DND-41 (cell line): Measurements from ENCODE around the gene TKFC.

Experiments
- EZH2 ChIP-seq: IDR thresholded peaks from 3 replicates; pipeline ENCODE4 v1.6.1; 2012; ENCODE audit warnings: borderline replicate concordance, low read depth, mild to moderate bottlenecking, moderate library complexity, low read length, inconsistent platforms; ENCODE audit not compliant: severe bottlenecking
- TF ChIP-seq, protein P1 (sequence below): IDR thresholded peaks from 2 replicates; pipeline ENCODE4 v1.5.1; 2012; ENCODE audit warnings: borderline replicate concordance, low read length, moderate library complexity, mild to moderate bottlenecking; ENCODE audit not compliant: poor library complexity, severe bottlenecking; ENCODE audit errors: extremely low read depth

DNA sequence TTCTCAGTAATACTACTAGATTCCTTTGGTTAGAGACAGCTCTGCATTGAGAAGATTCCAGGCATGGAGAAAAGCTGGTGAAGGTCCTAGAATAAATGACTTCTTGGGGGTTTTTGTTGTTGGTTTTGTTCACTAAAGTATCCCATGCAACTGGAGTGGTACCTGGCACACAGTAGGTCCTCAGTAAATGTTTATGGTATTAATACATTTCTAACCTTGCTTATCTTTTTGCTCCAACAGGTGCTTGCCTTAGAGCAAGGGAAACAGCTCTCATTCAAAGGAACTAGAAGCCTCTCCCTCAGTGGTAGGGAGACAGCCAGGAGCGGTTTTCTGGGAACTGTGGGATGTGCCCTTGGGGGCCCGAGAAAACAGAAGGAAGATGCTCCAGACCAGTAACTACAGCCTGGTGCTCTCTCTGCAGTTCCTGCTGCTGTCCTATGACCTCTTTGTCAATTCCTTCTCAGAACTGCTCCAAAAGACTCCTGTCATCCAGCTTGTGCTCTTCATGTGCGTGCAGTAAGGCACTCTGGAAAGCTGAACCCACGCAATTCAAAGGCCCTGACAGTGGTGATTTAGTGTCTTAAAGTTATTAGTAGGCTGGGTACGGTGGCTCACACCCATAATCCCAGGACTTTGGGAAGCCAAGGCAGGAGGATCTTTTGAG lies 31.1 kb downstream of the TKFC start:
- TF ChIP-seq, protein P1, sequence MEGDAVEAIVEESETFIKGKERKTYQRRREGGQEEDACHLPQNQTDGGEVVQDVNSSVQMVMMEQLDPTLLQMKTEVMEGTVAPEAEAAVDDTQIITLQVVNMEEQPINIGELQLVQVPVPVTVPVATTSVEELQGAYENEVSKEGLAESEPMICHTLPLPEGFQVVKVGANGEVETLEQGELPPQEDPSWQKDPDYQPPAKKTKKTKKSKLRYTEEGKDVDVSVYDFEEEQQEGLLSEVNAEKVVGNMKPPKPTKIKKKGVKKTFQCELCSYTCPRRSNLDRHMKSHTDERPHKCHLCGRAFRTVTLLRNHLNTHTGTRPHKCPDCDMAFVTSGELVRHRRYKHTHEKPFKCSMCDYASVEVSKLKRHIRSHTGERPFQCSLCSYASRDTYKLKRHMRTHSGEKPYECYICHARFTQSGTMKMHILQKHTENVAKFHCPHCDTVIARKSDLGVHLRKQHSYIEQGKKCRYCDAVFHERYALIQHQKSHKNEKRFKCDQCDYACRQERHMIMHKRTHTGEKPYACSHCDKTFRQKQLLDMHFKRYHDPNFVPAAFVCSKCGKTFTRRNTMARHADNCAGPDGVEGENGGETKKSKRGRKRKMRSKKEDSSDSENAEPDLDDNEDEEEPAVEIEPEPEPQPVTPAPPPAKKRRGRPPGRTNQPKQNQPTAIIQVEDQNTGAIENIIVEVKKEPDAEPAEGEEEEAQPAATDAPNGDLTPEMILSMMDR: no peak
- no peak for TF ChIP-seq EZH2
